Measurements from ENCODE around the gene NSUN6.

Gene NSUN6

GRCh38 chr10:18651324-18652007 lies at the start of gene NSUN6:
TSS of gene NSUN6 (minus strand) at chr10:18651587. CDS start at chr10:18651203, 384 bp downstream.
- peak; percentile 94 for DNase-seq

GRCh38 chr10:18699849-18700840 lies 48.8 kb upstream of the NSUN6 start:
- no peak for DNase-seq

- no peak for DNase-seq
These were observed 39.2 kb upstream of the NSUN6 start for GRCh38 chr10:18690541-18690940.

DNA sequence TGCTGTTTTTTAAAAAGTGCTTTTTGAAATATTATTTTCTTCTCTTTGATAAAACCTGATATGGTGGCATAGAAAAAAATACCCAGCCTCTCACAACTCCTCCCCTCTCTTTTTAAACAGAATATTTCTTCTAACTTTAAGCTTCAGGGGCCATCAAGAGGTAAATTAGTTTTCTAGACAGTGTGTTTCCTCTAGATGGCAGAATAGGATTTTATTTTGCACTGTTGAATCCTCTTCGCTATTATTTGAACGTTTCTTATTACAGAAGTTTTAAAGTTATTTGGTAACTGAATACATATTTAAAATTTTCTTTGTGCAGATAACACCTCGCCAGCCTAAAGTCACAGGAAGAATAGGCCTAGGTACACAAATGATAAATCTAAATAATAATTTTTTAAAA lies 38.1 kb upstream of the NSUN6 start:
- DNase-seq = no peak

DNA sequence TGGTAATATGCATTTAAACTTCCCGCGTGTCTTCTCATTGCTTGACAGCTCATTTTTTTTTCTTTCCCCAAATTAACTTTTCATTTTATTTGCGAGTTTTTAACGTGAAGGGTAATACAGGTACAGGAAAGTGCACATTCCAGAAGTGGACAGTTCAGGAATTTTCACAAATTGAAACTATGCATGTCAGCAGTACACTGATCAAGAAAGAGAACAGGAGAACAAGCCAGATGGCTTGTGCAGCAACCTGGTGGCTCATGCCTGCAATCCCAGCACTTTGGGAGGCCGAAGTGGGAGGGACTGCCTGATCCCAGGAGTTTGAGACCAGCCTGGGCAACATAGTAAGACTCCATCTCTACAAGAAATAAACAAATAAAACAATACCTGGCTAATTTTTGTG lies 36.3 kb upstream of the NSUN6 start:
- DNase-seq = no peak

DNA sequence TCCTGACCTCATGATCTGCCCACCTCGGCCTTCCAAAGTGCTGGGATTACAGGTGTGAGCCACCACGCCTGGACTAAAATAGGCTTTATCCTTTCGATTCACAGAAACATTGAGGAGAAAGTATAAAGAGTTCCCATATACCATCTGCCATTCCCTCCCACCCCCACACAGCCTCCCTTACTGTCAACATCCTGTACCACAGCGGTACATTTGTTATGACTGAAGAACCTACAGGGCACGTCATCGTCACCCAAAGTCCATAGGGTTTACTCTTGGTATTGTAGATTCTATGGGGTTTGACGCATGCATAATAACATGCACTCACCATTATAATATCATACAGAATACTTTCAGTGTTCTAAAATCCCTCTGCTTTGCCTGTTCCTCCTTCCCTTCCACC lies 35.8 kb upstream of the NSUN6 start:
- DNase-seq = no peak

- DNase-seq = no peak
These were observed 34.2 kb upstream of the NSUN6 start for GRCh38 chr10:18685555-18685954.

GRCh38 chr10:18684953-18685352 lies 33.6 kb upstream of the NSUN6 start:
- no peak for DNase-seq

DNA sequence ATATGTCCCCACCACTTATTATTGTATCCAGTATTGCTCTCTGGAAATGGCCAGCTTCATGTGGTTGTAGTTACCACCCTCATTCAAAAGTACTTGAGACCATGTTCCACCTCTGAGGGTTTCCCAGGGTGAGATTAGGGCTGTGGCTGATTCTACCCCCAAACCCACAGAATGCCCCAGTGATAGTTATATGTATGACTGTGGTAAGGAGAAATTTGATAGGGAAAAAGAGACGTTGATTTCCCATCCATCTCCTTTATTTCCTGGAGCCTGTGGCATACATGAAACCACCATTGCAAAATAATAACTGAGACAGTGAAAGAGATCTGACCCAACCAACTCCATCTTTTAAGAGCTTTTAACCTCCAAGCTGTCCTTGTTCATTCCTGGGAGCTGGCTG lies 33.0 kb upstream of the NSUN6 start:
- no peak for DNase-seq

GRCh38 chr10:18683427-18683826 lies 32.0 kb upstream of the NSUN6 start:
- no peak for DNase-seq

- no peak for DNase-seq
These were observed 30.6 kb upstream of the NSUN6 start for GRCh38 chr10:18681971-18682411.

DNA sequence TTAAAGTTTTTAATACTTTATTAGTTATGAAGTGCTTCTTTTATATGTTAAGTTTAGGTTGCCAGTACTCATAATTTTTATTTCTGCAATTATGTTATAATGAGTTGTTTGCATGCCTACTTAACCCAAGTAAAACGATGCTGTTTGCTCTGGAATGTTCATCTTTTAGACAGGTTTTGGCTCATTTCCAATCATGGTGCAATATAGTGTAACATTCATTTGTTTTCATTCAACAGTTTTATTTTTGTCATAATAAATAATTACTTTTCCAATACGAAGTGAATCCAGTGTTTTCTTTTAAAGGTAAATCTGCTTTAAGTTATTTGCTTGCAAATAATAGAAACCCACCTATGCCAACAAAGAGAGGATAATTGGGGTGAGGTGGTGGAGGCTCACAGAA lies 30.0 kb upstream of the NSUN6 start:
- no peak for DNase-seq

- no peak for DNase-seq
These were observed 29.4 kb upstream of the NSUN6 start for GRCh38 chr10:18680754-18681153.

DNA sequence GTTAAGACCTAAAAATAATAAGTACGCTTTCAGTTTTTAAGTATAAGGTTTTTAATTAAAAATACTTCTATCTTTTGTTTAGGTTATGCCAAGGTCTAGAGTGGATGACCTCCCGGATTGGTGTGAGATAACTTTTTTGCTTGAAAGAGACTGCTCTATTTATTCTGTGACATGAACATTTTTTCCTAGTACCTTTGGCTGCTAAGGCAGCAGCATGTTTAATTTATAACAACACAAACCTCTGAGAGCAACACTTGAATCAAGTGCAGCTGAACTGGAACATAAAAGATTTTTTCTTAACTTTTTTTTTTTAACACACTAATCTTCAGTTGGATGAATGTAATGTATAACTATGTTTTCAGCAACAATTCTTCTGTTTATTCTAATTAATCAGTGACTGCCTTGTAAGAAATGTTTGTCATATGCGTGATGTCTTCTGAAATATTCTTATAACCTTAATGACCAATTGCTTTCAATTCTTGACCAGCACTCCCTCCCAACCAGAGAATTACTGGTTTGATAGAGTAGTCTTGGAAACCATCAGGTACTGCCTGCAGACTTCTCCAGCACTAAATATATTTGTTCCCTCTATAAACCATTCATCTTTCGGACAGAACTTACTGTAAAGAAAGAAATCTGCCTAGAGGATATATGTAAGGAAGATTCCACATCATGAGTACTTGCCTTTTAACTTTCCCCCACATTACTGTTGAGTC lies 23.9 kb upstream of the NSUN6 start:
- no peak for DNase-seq

GRCh38 chr10:18668026-18668425 lies 16.6 kb upstream of the NSUN6 start:
- no peak for DNase-seq

DNA sequence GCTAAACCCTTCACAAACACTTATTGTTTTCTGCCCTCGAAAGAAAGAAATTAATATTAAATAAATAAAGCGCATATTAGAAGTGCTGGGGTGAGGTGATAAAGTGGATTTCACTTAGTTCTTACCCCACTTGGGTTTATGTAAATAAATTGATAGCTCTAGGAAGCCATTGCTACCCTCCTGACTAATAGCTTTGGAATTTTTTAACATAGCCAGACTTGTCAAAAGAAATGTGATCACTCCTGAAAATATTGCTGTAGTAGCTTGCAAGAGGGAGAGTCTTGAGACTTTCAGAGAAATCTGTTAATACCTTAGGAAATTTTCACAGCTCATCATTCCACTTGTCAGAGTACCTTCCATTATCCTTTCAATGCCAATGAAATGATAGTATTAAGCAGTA lies 15.4 kb upstream of the NSUN6 start:
- DNase-seq = no peak

DNA sequence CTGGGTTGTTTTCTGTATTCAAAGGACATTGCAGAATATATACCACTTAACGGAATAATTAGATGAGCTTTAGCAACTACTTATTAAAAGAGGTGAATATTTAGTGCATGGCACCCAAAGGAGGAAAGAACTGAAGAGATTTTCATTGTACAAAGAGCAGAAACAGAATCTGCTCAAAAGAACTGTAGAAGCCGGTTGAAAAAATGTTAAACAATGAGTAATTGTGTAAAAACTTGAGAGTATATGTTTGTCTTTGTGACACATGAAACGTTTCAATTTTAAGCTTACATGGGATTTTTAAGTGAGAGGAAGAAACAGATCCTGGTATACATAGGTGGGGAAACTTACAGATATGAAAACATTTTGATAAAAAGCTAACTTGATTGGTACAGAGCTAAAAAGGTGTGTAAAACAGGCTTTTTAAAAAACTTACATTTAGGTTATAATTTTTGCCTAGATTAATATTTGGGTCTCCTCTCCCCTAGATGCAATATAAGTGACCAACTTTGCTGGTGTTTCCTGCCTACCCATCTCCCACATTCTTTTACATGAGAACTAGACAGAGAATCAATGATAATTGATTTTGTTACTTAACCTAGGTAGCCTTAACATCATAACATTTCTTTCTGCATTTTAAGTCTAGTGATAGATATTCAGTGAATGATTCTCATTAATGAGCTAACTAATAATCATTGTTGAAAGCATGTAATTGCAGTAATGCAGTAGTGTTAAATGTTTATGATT lies 14.6 kb upstream of the NSUN6 start:
- no peak for DNase-seq

DNA sequence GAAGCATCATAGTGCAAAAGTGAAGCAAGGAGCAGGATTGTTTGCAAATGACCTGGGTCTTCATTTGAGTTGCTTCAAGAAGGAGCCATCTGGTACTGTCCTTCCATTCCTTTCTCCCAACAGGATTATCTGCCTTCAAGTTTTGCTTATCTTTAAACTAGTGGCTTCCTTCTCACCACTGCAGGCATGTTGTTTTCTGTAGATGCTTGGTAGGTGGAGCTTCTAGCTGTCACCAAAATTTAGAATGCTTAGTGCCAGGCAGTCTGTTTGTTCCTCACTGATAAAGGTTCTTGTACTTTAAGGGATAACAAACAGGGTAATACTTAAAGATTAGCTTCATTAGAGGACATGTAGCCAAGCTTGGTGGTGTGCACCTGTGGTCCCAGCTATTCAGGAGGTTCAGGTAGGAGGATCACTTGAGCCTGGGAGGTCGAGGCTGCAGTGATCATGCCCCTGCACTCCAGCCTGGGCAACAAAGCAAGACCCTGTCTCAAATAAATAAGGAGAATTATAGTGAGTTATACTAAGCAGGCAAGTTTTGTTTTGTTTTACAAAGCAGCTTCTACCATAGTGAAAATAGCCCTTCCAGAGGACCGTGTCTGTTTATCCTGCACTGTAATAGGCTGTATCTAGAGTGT lies 13.6 kb upstream of the NSUN6 start:
- DNase-seq = no peak

DNA sequence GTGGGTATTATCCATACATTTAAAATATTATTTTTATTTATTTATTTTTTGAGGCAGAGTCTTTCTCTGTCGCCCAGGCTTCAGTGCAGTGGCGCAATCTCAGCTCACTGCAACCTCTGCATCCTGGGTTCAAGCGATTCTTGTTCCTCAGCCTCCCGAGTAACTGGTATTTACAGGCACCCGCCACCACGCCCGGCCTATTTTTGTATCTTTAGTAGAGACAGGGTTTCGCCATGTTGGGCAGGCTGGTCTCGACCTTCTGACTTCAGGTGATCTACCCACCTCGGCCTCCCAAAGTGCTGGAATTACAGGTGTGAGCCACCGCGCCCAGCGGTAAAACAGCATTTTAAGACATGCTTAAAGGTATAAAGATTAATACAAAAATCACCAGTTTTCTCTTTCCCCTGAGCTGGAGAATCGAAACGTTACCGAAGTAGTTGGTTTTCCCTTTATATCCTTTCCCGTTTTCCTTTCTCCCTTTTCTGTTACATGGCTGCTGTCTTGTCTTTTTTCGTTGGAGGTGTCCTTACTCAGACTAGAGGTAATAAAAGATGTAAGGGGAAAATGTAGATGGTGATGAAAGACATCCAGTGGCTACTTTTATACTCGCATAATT lies 9.5 kb upstream of the NSUN6 start:
- DNase-seq = no peak

GRCh38 chr10:18659819-18660535 lies 8.6 kb upstream of the NSUN6 start:
- DNase-seq = no peak

All from activated T-cell treated with anti-CD3 and anti-CD28 coated beads for 4 hours (primary cell).